ENCODE data around the gene F12.

The F12 gene

GRCh38 chr5:177376107-177376506 is 33.3 kb downstream of the F12 start:
- TF ChIP-seq CTCF (conservative IDR thresholded peaks at IDR 0.05), result 0 out of 2 replicates have a peak, but pooled peaks have one; percentile 15

GRCh38 chr5:177375516-177375915 is 33.8 kb downstream of the F12 start:
- peak overlapping the region; percentile 50; the same call in 1 of the 2 replicates for H3K27ac ChIP-seq

More at GRCh38 chr5:177376107-177376506, 33.3 kb downstream of the F12 start:
- H3K27ac ChIP-seq, result peak overlapping the region; percentile 50

- TF ChIP-seq CTCF (conservative IDR thresholded peaks at IDR 0.05), result no peak
- peak overlapping the region; percentile 34; the same call in 1 of the 2 replicates for H3K27ac ChIP-seq
Measured at GRCh38 chr5:177374211-177374610, 35.2 kb downstream of the F12 start.

- H3K27ac ChIP-seq, result peak overlapping the region; percentile 34; the same call in 1 of the 2 replicates
- no peak for TF ChIP-seq CTCF (conservative IDR thresholded peaks at IDR 0.05)
Measured at GRCh38 chr5:177373806-177374205, 35.6 kb downstream of the F12 start.

GRCh38 chr5:177372910-177373309 is 36.5 kb downstream of the F12 start:
- TF ChIP-seq CTCF (conservative IDR thresholded peaks at IDR 0.05), result no peak
- H3K27ac ChIP-seq, result no peak overlapping the region

- H3K27ac ChIP-seq, result peak overlapping the region; percentile 86
- TF ChIP-seq CTCF (conservative IDR thresholded peaks at IDR 0.05), result no peak
Measured at GRCh38 chr5:177372034-177372896, 37.1 kb downstream of the F12 start.

- no peak for TF ChIP-seq CTCF (conservative IDR thresholded peaks at IDR 0.05)
- H3K27ac ChIP-seq, result peak overlapping the region; percentile 86
Measured at GRCh38 chr5:177371120-177372033, 38.0 kb downstream of the F12 start.
